Prostate gland (tissue), 2 donors: ENCODE results near the gene KRT23. TPM values are rescaled to one million over a fixed set of nuclear protein-coding genes. Genes with fewer than 3 reads are reported as not detected.

Source experiments
- DNase-seq: peaks from one replicate; pipeline ENCODE4 v3.0.0-alpha.2; 2019; ENCODE audit warnings: low spot score
- H3K27ac ChIP-seq, 2 donors: fragments of 200-600 bp; sonication (generic); 2 replicates each; pipeline ENCODE4 v1.5.1; 2017 to 2019
- H3K27me3 ChIP-seq: fragments of 200-600 bp; sonication (generic); replicated peaks from 2 replicates; pipeline ENCODE4 v1.5.1; 2019; ENCODE audit not compliant: insufficient read depth
- H3K36me3 ChIP-seq, 2 donors: fragments of 200-600 bp; sonication (generic); 1 replicate in 1 of 2; 2 replicates in 1 of 2; pipeline versions ENCODE4 v1.5.1 to v1.8.1; 2017 to 2019
- H3K4me1 ChIP-seq: fragments of 200-600 bp; sonication (generic); replicated peaks from 2 replicates; pipeline ENCODE4 v1.5.1; 2019
- H3K4me3 ChIP-seq, 2 donors: fragments of 200-600 bp; sonication (generic); 2 replicates each; pipeline ENCODE4 v1.5.1; 2017 to 2019
- H3K9me3 ChIP-seq: fragments of 200-600 bp; sonication (generic); 2 replicates; pipeline ENCODE4 v1.5.1; 2017
- POLR2A ChIP-seq: fragments of 450-650 bp; IDR thresholded peaks from one replicate; pipeline ENCODE4 v1.6.1; 2016; ENCODE audit warnings: antibody characterized with exemption, mild to moderate bottlenecking
- POLR2AphosphoS5 ChIP-seq: sonication (generic); formaldehyde crosslinking; IDR thresholded peaks from one replicate; pipeline ENCODE4 v1.6.1; 2017; ENCODE audit warnings: antibody characterized with exemption
- WGBS: methylation state at CpG from one replicate; pipeline ENCODE4 v1.1.5; 2018; 5-methylcytosine and 5-hydroxymethylcytosine counted together
- intact Hi-C: fragments of 100-400 bp; cut with DNase I; formaldehyde crosslinking; loops from one replicate; pipeline ENCODE4 v1.14.2; 2022
- total RNA-seq, 2 donors: library from RNA; depleted of rRNA; stranded (reverse); fragments of >200 nt; gene quantifications; one replicate each; pipeline ENCODE4 v1.1.0, GENCODE V29; 2016
- TF ChIP-seq, protein P1 (sequence below), 4 experiments: fragments of 200-600 bp in 2 of 4; fragments of 450-650 bp in 2 of 4; sonication (generic) in 2 of 4; IDR thresholded peaks; 1 replicate in 3 of 4; 2 replicates in 1 of 4; pipeline ENCODE4 v1.5.1; 2016 to 2019; ENCODE audit warnings: antibody characterized with exemption in 4 of 4, mild to moderate bottlenecking in 2 of 4, moderate library complexity in 2 of 4

KRT23 gene
- total RNA-seq, 2 donors from 2014 or later, result 19.6 to 38.9 TPM

DNA sequence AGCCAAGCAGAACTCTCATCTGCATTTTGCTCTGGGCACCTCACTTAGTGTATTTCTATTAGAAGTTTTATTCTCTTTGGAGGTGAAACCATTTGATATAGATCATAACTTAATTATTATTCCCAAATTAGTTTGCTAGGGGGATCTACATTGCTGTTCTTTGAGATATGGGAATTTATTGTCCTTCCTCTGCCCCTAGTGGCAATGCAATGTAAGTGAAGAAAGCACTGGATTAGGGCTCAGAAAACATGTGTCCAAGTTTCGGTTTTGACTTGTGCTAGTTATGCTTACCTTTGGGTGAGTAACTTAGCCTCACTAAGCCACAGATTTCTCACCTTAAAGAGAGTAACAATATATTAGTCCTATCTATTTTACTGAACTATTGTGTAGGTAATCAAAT lies 26.4 kb upstream of the KRT23 start:
- no peak for DNase-seq
- Histone ChIP-seq H3K9me3 (no peaks in the 10 kb centered on the region), H3K4me1 (no peaks in the 10 kb centered on the region), H3K27me3 (no peaks in the 10 kb centered on the region), H3K4me3 (no peak overlapping the region), H3K27ac (no peak overlapping the region), H3K36me3 (no peaks in the 10 kb centered on the region)
- 69% methylated on average over 1 of the region's 1 CpG for WGBS
- TF ChIP-seq, protein P1, sequence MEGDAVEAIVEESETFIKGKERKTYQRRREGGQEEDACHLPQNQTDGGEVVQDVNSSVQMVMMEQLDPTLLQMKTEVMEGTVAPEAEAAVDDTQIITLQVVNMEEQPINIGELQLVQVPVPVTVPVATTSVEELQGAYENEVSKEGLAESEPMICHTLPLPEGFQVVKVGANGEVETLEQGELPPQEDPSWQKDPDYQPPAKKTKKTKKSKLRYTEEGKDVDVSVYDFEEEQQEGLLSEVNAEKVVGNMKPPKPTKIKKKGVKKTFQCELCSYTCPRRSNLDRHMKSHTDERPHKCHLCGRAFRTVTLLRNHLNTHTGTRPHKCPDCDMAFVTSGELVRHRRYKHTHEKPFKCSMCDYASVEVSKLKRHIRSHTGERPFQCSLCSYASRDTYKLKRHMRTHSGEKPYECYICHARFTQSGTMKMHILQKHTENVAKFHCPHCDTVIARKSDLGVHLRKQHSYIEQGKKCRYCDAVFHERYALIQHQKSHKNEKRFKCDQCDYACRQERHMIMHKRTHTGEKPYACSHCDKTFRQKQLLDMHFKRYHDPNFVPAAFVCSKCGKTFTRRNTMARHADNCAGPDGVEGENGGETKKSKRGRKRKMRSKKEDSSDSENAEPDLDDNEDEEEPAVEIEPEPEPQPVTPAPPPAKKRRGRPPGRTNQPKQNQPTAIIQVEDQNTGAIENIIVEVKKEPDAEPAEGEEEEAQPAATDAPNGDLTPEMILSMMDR (IDR thresholded peaks at IDR 0.05), result peak in 3 of 4 experiments; percentile 39 to 47 (median 43)
- TF ChIP-seq POLR2AphosphoS5, result no peak
- intact Hi-C loops, result no loop called here

DNA sequence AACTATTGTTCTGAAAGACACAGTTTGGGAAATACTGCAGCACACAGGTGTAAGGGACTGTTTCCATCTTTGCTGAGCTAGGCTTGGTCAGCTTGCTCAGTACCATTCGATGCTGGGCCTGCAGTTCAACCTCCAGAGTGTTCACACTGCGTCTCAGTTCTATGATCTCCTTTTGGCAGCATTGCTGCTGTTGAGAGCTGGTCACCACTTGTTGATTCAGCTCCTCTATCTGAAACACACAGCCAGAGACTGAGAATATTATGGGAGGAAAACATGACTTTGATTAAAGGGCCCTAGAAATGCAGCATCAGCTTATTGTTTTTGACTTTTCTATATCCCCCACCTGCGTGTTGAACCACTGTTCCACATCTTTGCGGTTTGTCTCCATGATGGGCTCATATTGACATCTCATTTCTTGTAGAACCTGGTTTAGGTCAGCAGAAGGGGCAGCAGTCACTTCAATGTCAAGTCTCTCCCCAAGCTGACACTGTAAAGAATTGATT lies 24.7 kb upstream of the KRT23 start:
- 60% methylated on average over 4 of the region's 4 CpGs for WGBS
- Histone ChIP-seq H3K27me3 (no peaks in the 10 kb centered on the region), H3K36me3 (no peaks in the 10 kb centered on the region), H3K4me3 (no peak overlapping the region), H3K27ac (peak overlapping the region; percentile 25 to 32), H3K4me1 (no peaks in the 10 kb centered on the region), H3K9me3 (no peaks in the 10 kb centered on the region)
- DNase-seq, result no peak
- TF ChIP-seq, protein P1 (IDR thresholded peaks at IDR 0.05), result no peak
- TF ChIP-seq POLR2AphosphoS5, result no peak
- TF ChIP-seq POLR2A, result no peak
- intact Hi-C loops, result no loop called here

DNA sequence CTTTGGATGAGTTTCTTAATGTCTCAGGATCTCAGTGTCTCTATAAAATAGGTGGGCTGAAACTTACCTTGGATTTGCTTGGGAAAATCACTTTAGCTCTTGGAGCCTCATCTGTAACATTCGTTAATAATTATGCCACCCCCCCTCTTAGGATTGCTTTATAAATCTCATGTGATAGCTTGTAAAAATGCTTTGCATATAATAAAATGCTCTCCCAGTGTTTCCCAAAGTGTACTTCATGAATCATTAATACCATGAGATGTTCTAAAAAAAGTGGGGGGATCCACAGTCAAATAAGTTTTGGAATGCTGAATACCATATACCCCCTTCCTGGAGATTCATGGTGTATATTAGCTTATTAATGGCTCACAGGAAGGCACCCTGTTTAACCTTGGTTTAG lies 24.1 kb upstream of the KRT23 start:
- Histone ChIP-seq H3K4me3 (no peak overlapping the region), H3K9me3 (no peaks in the 10 kb centered on the region), H3K27ac (peak overlapping the region; percentile 25 to 32), H3K27me3 (no peaks in the 10 kb centered on the region), H3K36me3 (no peaks in the 10 kb centered on the region), H3K4me1 (no peaks in the 10 kb centered on the region)
- 9% methylated on average over 1 of the region's 1 CpG for WGBS
- intact Hi-C loops, result no loop called here
- no peak for TF ChIP-seq POLR2A
- TF ChIP-seq, protein P1 (IDR thresholded peaks at IDR 0.05), result no peak
- no peak for TF ChIP-seq POLR2AphosphoS5
- no peak for DNase-seq

DNA sequence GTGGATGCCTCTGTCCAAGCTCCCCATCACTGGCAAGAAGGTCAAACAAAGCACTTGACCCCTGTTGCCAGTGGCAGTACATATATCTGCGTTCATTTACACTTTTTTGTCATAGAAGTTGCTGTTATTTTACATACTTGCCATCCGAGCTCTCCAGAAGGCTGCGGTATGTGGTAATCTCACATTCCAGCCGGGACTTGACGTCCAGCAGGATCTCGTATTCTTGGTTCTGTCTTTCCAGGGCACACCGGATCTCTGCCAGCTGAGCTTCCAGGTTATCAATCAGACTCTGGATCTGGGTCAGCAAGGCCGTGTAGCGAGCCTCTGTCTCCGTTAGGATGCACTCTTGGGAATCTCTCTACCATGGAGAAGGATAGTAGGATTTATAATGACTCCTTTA lies 22.7 kb upstream of the KRT23 start:
- Histone ChIP-seq H3K36me3 (no peaks in the 10 kb centered on the region), H3K4me3 (no peak overlapping the region), H3K27ac (no peak overlapping the region), H3K27me3 (no peaks in the 10 kb centered on the region), H3K9me3 (no peaks in the 10 kb centered on the region), H3K4me1 (no peaks in the 10 kb centered on the region)
- 79% methylated on average over 10 of the region's 10 CpGs for WGBS
- no peak for DNase-seq
- TF ChIP-seq, protein P1 (IDR thresholded peaks at IDR 0.05), result no peak
- TF ChIP-seq POLR2A (no peak), POLR2AphosphoS5 (no peak)
- intact Hi-C loops, result no loop called here

DNA sequence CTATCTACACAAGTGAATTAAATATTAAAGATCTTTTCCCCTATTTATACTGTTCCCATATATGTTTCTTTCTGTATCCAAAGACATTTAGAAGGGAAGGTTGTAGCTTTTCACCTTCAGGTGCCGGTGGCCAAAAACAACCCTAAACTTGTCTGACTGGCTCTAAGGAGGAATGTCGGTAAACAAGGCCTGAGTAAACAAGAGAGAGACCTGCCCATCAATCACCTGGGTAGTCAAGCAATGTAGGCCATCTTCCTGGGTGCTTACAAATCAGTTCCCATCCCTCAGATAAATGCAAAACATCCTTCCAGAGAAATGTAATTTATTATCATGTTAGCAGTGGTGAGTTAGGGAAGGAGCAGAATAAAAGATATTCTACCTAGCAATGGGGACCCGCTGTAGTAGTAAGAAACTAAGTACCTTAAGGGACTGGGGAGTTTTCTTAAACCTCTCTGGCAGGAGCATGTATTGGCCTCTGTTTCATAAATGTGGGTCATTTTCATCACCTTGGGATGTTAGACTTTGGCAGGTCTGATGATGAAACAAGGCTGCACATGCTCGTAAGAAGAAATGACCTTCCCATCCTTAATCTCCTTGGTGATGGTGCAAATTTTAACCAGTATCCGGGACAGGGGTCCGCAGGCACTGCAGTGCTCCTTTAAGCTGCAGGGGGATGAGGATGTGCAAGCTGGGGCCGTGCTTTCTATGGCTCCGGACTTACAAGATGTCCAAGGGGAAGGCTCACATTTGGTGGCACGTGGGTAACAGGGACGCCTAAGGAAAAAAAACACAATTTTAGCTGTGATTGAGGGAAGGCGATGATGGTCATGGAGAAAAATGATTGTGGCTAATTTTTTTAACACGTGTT lies 20.9 kb upstream of the KRT23 start:
- TF ChIP-seq POLR2AphosphoS5 (peak; percentile 90), POLR2A (no peak)
- intact Hi-C loops, result no loop called here
- Histone ChIP-seq H3K4me1 (no peaks in the 10 kb centered on the region), H3K27me3 (no peaks in the 10 kb centered on the region), H3K4me3 (no peak overlapping the region), H3K27ac (peak overlapping the region; percentile 30 to 42), H3K9me3 (no peaks in the 10 kb centered on the region), H3K36me3 (no peaks in the 10 kb centered on the region)
- WGBS, result 64% methylated on average over 12 of the region's 12 CpGs
- peak; percentile 77 for DNase-seq
